B cell (primary cell): ENCODE data around the gene RAD23B. TPM values are rescaled to one million over a fixed set of nuclear protein-coding genes. Genes with fewer than 3 reads are reported as not detected.

Experiments used
- ATAC-seq: fragments of 200-7000 bp; cut with Tn5 transposase; one replicate; pipeline ENCODE4 v1.10.0; 2021; ENCODE audit warnings: low read depth, mild to moderate bottlenecking, moderate number of reproducible peaks, moderate library complexity
- CTCF ChIA-PET: fragments of 350-600 bp; sonication (Branson Sonifier 250); formaldehyde crosslinking; loops from one replicate; lab custom pipeline; 2021; ENCODE audit warnings: antibody characterized with exemption, inconsistent platforms; lab: Charles Lee
- POLR2A ChIA-PET: fragments of 350-600 bp; sonication (Branson Sonifier 250); formaldehyde crosslinking; loops from one replicate; lab custom pipeline; 2021; ENCODE audit warnings: antibody characterized with exemption; lab: Charles Lee
- DNase-seq: peaks from one replicate; pipeline ENCODE4 v3.0.0; 2013
- H2AFZ ChIP-seq: 2 replicates; pipeline ENCODE4 v1.6.1; 2012; ENCODE audit warnings: mild to moderate bottlenecking, low read depth, low read length; ENCODE audit not compliant: insufficient read depth, poor library complexity, severe bottlenecking
- H3K27ac ChIP-seq, 2 donors: 1 replicate in 1 of 2; 2 replicates in 1 of 2; pipeline ENCODE4 v1.5.1; 2012 to 2013; ENCODE audit warnings: low read length in 2 of 2, mild to moderate bottlenecking in 2 of 2, moderate library complexity in 1 of 2
- H3K27me3 ChIP-seq, 4 experiments: fragments of 200-600 bp in 1 of 4; sonication (generic) in 1 of 4; replicated peaks in 1 of 4; 1 replicate in 2 of 4; 2 replicates in 2 of 4; pipeline versions ENCODE4 v1.6.1 to v1.7.0; 2013 to 2016; ENCODE audit warnings: low read length in 3 of 4, mild to moderate bottlenecking in 2 of 4, mixed read lengths in 1 of 4, moderate library complexity in 1 of 4; ENCODE audit not compliant: insufficient read depth in 4 of 4, control insufficient read depth in 3 of 4; ENCODE audit errors: control extremely low read depth in 1 of 4
- H3K36me3 ChIP-seq, 2 experiments: replicated peaks in 1 of 2; 1 replicate in 1 of 2; 2 replicates in 1 of 2; pipeline versions ENCODE4 v1.6.1 to v1.7.1; 2013; ENCODE audit warnings: low read length in 1 of 2; ENCODE audit not compliant: insufficient read depth in 2 of 2, control insufficient read depth in 1 of 2; ENCODE audit errors: control extremely low read depth in 1 of 2, extremely low read depth in 1 of 2
- H3K4me1 ChIP-seq, 2 donors: fragments of 200-600 bp in 1 of 2; sonication (generic) in 1 of 2; 1 replicate in 1 of 2; 2 replicates in 1 of 2; pipeline versions ENCODE4 v1.5.1 to v1.6.1; 2013 to 2017; ENCODE audit warnings: low read length in 2 of 2; ENCODE audit not compliant: control insufficient read depth in 2 of 2, insufficient read depth in 2 of 2
- H3K4me2 ChIP-seq: replicated peaks from 2 replicates; pipeline ENCODE3; 2012; ENCODE audit warnings: mild to moderate bottlenecking, low read depth, low read length; ENCODE audit not compliant: poor library complexity, severe bottlenecking
- H3K4me3 ChIP-seq, 5 experiments: fragments of 200-600 bp in 1 of 5; sonication (generic) in 1 of 5; 1 replicate in 3 of 5; 2 replicates in 2 of 5; pipeline versions ENCODE4 v1.5.1 to v1.7.0; 2011 to 2016; ENCODE audit warnings: low read length in 4 of 5, mild to moderate bottlenecking in 4 of 5, low read depth in 2 of 5, control low read depth in 1 of 5, moderate library complexity in 1 of 5; ENCODE audit not compliant: insufficient read depth in 1 of 5; ENCODE audit errors: control extremely low read depth in 1 of 5, extremely low read depth in 1 of 5
- H3K79me2 ChIP-seq: fragments of 200-600 bp; sonication (generic); one replicate; pipeline ENCODE4 v1.6.0; 2016; ENCODE audit warnings: low read length; ENCODE audit not compliant: control insufficient read depth, insufficient read depth
- H3K9ac ChIP-seq: fragments of 200-600 bp; sonication (generic); 2 replicates; pipeline ENCODE4 v1.6.1; 2017; ENCODE audit warnings: mild to moderate bottlenecking, low read length, moderate library complexity
- H3K9me3 ChIP-seq, 3 donors: one replicate each; pipeline versions ENCODE4 v1.6.1 to v1.7.1; 2013; ENCODE audit warnings: low read length in 2 of 3; ENCODE audit not compliant: control insufficient read depth in 2 of 3, insufficient read depth in 1 of 3; ENCODE audit errors: control extremely low read depth in 1 of 3
- H4K20me1 ChIP-seq: 2 replicates; pipeline ENCODE4 v1.6.0; 2012; ENCODE audit warnings: mild to moderate bottlenecking, low read length; ENCODE audit not compliant: insufficient read depth, control insufficient read depth, poor library complexity, severe bottlenecking
- H3K27ac Mint-ChIP-seq: one replicate; pipeline ENCODE4 v1.8.0; 2021; ENCODE audit warnings: mixed read lengths
- H3K27me3 Mint-ChIP-seq: one replicate; pipeline ENCODE4 v1.8.0; 2021; ENCODE audit warnings: mixed read lengths
- H3K4me1 Mint-ChIP-seq: one replicate; pipeline ENCODE4 v1.8.0; 2021; ENCODE audit warnings: mixed read lengths
- H3K4me3 Mint-ChIP-seq: one replicate; pipeline ENCODE4 v1.8.0; 2021; ENCODE audit warnings: mixed read lengths
- H3K9me3 Mint-ChIP-seq: one replicate; pipeline ENCODE4 v1.8.0; 2022; ENCODE audit warnings: mixed read lengths; ENCODE audit not compliant: insufficient read depth
- EZH2 ChIP-seq: IDR thresholded peaks from 2 replicates; pipeline ENCODE4 v1.6.1; 2012; ENCODE audit warnings: borderline replicate concordance, low read depth, mild to moderate bottlenecking, moderate library complexity, low read length; ENCODE audit not compliant: insufficient read depth, poor library complexity, severe bottlenecking
- WGBS: methylation state at CpG from one replicate; pipeline ENCODE4 v1.1.5; 2013; ENCODE audit warnings: missing lambda C conversion rate; ENCODE audit not compliant: insufficient coverage; 5-methylcytosine and 5-hydroxymethylcytosine counted together
- intact Hi-C: fragments of 100-400 bp; cut with micrococcal nuclease; formaldehyde crosslinking; loops from one replicate; pipeline ENCODE4 v1.10.0; 2022
- polyA plus RNA-seq: library from polyadenylated mRNA; depleted of rRNA; stranded (reverse); fragments of >200 nt; gene quantifications from 2 replicates; pipeline ENCODE4 v1.2.3, GENCODE V29; 2012
- total RNA-seq, 2 donors: library from RNA; stranded (reverse); fragments of 120-200 nt in 1 of 2; gene quantifications; 1 replicate in 1 of 2; 2 replicates in 1 of 2; pipeline versions ENCODE4 v1.2.3 to v1.2.4, GENCODE V29; 2013 to 2022
- TF ChIP-seq, protein P1 (sequence below): fragments of 200-600 bp; IDR thresholded peaks from one replicate; pipeline ENCODE4 v1.8.0; 2022; ENCODE audit warnings: antibody characterized with exemption, mild to moderate bottlenecking

The RAD23B gene
- total and polyA plus RNA-seq, 2 donors (not counting 1 experiment from before 2014, with no cell fraction given): 36.8 to 78.2 TPM

DNA sequence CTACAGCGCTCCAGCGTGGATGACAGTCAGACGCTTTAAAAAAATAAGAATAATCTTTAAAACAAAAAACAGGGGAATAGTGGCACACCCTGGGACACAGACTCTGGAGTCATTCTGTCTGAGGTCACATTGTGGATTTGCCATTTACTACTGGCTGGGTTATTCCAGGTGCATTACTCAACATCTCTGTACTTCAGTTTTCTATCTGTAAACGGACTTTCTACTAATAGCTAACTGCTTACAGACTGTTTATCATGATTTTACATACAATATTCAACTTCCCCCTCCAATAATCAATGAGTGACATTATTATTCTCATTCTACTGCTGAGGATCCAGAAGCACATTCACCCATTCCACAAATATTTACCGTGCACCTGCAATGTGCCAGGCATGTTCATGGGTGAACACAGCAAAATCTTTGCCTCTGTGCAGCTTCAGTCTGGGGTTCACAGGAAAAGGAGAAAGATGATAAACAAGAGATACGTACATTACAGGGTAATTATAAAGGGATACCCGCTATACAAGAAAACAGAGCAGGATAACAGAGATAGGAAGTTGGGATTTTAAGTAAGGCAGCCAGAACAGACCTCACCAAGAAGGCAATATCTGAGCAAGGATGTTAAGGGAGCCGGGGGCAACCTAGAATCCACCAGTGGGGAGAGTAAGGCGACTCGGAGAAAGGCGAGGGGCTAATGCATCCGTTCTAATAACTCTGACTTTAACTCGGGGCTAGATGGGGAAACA lies 984 bp upstream of the RAD23B start:
- Mint-ChIP-seq H3K4me1 (peaks cover 55% of the 10 kb centered on the region), H3K27ac (peak overlapping the region; percentile 94), H3K27me3 (peaks cover 4% of the 10 kb centered on the region), H3K9me3 (no peaks in the 10 kb centered on the region), H3K4me3 (peak overlapping the region; percentile 94)
- ChIA-PET POLR2A (interaction anchor here (1.0 to 5.5 kb wide), 2 partner anchors 14 to 21 kb away, joined by 3 to 50 read pairs; no protein-coding TSS in a partner anchor), CTCF (interaction anchor here (1.0 to 9.0 kb wide), 7 partner anchors 9 to 59 kb away, joined by 3 to 81 read pairs (median 5); no protein-coding TSS in a partner anchor)
- intact Hi-C loops: loop anchor here (5.0 to 10.0 kb wide), 4 partner anchors 205 to 1843 kb away; partner anchors contain the start of genes ABITRAM, CTNNAL1, ELP1 and KLF4
- Histone ChIP-seq H3K4me1 (peaks cover 31 to 46% of the 10 kb centered on the region in 2 donors), H3K4me3 (peak overlapping the region; percentile 72 to 88 (median 85)), H3K79me2 (peaks cover 45% of the 10 kb centered on the region), H2AFZ (peak overlapping the region; percentile 90), H3K9ac (peak overlapping the region; percentile 74), H3K27ac (peak overlapping the region; percentile 71 to 72), H3K36me3 (no peaks in the 10 kb centered on the region), H3K27me3 (peaks cover 0 to 3% (median 0%) of the 10 kb centered on the region in 4 experiments), H3K4me2 (peak overlapping the region; percentile 84), H4K20me1 (peaks cover 34% of the 10 kb centered on the region), H3K9me3 (peaks cover 0 to 4% (median 0%) of the 10 kb centered on the region in 3 donors)
- no peak for ATAC-seq
- DNase-seq: no peak
- TF ChIP-seq, protein P1, sequence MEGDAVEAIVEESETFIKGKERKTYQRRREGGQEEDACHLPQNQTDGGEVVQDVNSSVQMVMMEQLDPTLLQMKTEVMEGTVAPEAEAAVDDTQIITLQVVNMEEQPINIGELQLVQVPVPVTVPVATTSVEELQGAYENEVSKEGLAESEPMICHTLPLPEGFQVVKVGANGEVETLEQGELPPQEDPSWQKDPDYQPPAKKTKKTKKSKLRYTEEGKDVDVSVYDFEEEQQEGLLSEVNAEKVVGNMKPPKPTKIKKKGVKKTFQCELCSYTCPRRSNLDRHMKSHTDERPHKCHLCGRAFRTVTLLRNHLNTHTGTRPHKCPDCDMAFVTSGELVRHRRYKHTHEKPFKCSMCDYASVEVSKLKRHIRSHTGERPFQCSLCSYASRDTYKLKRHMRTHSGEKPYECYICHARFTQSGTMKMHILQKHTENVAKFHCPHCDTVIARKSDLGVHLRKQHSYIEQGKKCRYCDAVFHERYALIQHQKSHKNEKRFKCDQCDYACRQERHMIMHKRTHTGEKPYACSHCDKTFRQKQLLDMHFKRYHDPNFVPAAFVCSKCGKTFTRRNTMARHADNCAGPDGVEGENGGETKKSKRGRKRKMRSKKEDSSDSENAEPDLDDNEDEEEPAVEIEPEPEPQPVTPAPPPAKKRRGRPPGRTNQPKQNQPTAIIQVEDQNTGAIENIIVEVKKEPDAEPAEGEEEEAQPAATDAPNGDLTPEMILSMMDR: no peak
- no peak for TF ChIP-seq EZH2
- WGBS: 3% methylated on average over 9 of the region's 13 CpGs
